Measurements from ENCODE around the gene AZU1.
"Not testable (repeated sequence)": the region's sequence is repeated elsewhere in the genome, so short reads cannot be mapped to it uniquely, and the experiment has no call there.

AZU1 gene

GRCh38 chr19:868458-869244 is 41.0 kb downstream of the AZU1 start:
- Histone ChIP-seq H3K4me3 (no peak overlapping the region), H3K9me3 (no peaks in the 10 kb centered on the region), H3K27me3 (ENCODE audit: low read depth) (no peaks in the 10 kb centered on the region), H3K4me1 (peaks cover 8% of the 10 kb centered on the region), H3K36me3 (replicated peaks) (peaks cover 50% of the 10 kb centered on the region)
- DNase-seq (ENCODE audit: low spot score in 2 of 2) = no peak
- in situ Hi-C loops (cut with MboI; ENCODE audit: low sequenced_read_pairs) = no loop called here

- H3K4me3 ChIP-seq = no peak overlapping the region
- in situ Hi-C loops (cut with MboI; ENCODE audit: low sequenced_read_pairs) = no loop called here
- peaks cover 8% of the 10 kb centered on the region for H3K4me1 ChIP-seq
- peaks cover 56% of the 10 kb centered on the region for H3K36me3 ChIP-seq (replicated peaks)
- no peak for DNase-seq (ENCODE audit: low spot score in 2 of 2)
- H3K27me3 ChIP-seq (ENCODE audit: low read depth) = no peaks in the 10 kb centered on the region
- no peaks in the 10 kb centered on the region for H3K9me3 ChIP-seq
These were observed 41.9 kb downstream of the AZU1 start for GRCh38 chr19:869245-870177.

- Histone ChIP-seq H3K4me3 (no peak overlapping the region), H3K9me3 (no peaks in the 10 kb centered on the region), H3K4me1 (peaks cover 8% of the 10 kb centered on the region), H3K36me3 (replicated peaks) (peaks cover 63% of the 10 kb centered on the region), H3K27me3 (ENCODE audit: low read depth) (no peaks in the 10 kb centered on the region)
- in situ Hi-C loops (cut with MboI; ENCODE audit: low sequenced_read_pairs) = no loop called here
- no peak for DNase-seq (ENCODE audit: low spot score in 2 of 2)
These were observed 42.7 kb downstream of the AZU1 start for GRCh38 chr19:870314-870713.

DNA sequence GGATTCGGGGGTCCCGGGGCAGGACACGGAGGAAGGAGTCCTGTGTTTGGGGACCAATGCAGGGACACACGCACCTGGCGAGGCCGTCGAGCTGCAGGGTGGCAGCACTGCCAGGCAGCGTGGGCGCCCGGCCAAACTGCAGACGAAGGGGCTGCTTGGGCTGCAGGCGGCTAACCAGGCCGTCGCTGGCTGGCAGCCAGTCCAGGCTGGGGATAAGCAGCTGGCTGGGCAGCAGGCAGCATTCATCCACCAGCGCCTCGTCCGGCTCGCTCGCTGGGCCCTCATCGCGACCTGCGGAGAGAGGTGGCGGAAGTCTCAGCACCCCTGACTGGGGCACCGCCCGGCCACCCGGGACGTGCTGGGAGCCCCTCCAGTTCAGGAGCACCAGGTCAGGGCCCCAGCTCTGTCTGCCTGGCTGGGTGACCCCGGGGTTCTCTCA is 43.3 kb downstream of the AZU1 start:
- DNase-seq (ENCODE audit: low spot score in 2 of 2) = no peak
- H3K4me1 ChIP-seq = peaks cover 8% of the 10 kb centered on the region
- no peak overlapping the region for H3K4me3 ChIP-seq
- peaks cover 67% of the 10 kb centered on the region for H3K36me3 ChIP-seq (replicated peaks)
- no peaks in the 10 kb centered on the region for H3K9me3 ChIP-seq
- no peaks in the 10 kb centered on the region for H3K27me3 ChIP-seq (ENCODE audit: low read depth)
- in situ Hi-C loops (cut with MboI; ENCODE audit: low sequenced_read_pairs) = no loop called here

- Histone ChIP-seq H3K27me3 (ENCODE audit: low read depth) (no peaks in the 10 kb centered on the region), H3K4me1 (peaks cover 8% of the 10 kb centered on the region), H3K36me3 (replicated peaks) (peaks cover 73% of the 10 kb centered on the region), H3K4me3 (no peak overlapping the region), H3K9me3 (no peaks in the 10 kb centered on the region)
- in situ Hi-C loops (cut with MboI; ENCODE audit: low sequenced_read_pairs) = no loop called here
- peak in 1 of 2 experiments; percentile 41 for DNase-seq (ENCODE audit: low spot score in 2 of 2)
These were observed 44.0 kb downstream of the AZU1 start for GRCh38 chr19:871446-872265.

DNA sequence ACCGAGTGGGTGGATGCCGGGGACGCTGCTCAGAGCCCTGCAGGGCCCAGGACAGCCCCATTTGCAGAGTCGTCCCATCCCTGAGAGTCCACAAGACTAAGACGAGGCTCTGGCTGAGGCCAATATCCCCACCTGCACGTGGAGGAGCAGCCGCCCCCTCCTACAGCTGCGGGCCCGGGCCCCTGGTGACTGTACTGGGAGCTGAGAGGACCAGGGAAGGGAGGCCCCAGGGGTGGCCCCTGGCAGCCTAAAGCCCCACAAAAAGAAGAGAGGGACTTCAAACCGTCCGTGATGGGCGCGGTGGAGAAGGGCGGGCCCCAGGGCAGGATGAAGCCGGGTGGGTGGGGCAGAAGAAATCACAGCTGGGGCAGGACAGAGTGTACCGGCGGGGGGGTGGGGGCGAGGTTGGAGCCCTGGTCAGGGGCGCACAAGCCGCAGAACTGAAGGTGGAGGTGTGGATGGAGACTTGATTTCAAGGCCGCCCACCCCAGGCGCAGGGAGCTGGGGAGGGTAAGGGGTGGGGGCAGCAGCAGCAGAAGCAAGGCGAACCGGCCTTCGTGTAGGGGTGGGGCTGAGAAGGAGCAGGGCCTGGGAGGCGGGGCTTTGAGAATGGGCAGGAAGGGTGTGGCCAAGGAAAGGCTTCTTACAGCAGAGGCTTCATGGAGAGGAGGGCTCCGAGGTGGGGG is 44.8 kb downstream of the AZU1 start:
- no peak overlapping the region for H3K4me3 ChIP-seq
- no peaks in the 10 kb centered on the region for H3K27me3 ChIP-seq (ENCODE audit: low read depth)
- DNase-seq (ENCODE audit: low spot score in 2 of 2) = peak; percentile 82 to 94
- H3K36me3 ChIP-seq (replicated peaks) = peaks cover 77% of the 10 kb centered on the region
- in situ Hi-C loops (cut with MboI; ENCODE audit: low sequenced_read_pairs) = no loop called here
- H3K9me3 ChIP-seq = no peaks in the 10 kb centered on the region
- H3K4me1 ChIP-seq = peaks cover 8% of the 10 kb centered on the region

DNA sequence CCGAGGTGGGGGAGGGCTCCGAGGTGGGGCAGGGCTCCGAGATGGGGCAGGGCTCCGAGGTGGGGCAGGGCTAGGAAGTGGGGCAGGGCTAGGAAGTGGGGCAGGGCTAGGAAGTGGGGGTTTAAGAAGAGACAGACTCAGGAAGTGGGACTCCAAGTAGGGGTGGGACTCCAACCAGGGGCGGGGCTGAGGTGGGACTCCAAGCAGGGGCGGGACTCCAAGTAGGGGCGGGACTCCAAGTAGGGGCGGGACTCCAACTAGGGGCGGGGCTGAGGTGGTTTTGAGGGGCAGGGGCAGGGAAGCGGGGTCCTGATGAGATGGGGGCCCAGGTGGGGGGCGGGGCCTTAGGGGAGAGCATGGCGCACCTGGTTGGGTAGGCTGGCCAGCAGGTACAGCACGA is 45.4 kb downstream of the AZU1 start:
- peaks cover 70% of the 10 kb centered on the region for H3K36me3 ChIP-seq (replicated peaks)
- H3K4me3 ChIP-seq = no peak overlapping the region
- H3K9me3 ChIP-seq = no peaks in the 10 kb centered on the region
- peak in 1 of 2 experiments; percentile 78 for DNase-seq (ENCODE audit: low spot score in 2 of 2)
- in situ Hi-C loops (cut with MboI; ENCODE audit: low sequenced_read_pairs) = no loop called here
- H3K4me1 ChIP-seq = peaks cover 8% of the 10 kb centered on the region
- no peaks in the 10 kb centered on the region for H3K27me3 ChIP-seq (ENCODE audit: low read depth)

DNA sequence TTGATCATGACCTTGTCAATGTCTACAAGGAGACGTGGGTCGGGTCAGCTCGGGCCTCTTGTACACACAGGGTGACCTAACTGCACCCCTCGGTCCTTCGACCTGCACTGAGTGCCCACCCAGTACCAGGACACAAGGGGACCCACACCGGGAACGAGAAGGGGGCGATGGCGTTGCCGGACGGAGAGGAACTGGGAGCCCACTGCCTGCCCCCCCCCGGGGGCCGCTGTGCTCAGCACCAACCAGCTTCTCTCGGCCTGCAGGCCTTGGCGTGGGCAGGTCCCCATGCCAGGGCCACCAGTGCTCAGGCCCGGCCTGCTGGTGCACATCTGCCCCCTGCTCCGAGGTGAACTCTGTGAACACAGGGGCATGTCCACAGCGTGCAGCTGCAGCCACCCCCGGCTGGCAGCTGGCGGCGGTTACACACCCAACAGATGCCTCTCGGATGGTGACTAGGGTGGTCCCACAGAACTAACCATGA is 46.0 kb downstream of the AZU1 start:
- Histone ChIP-seq H3K27me3 (ENCODE audit: low read depth) (no peaks in the 10 kb centered on the region), H3K9me3 (no peaks in the 10 kb centered on the region), H3K4me1 (peaks cover 8% of the 10 kb centered on the region), H3K36me3 (replicated peaks) (peaks cover 65% of the 10 kb centered on the region), H3K4me3 (no peak overlapping the region)
- DNase-seq (ENCODE audit: low spot score in 2 of 2) = no peak
- in situ Hi-C loops (cut with MboI; ENCODE audit: low sequenced_read_pairs) = no loop called here

GRCh38 chr19:875265-875879 is 47.7 kb downstream of the AZU1 start:
- peaks cover 50% of the 10 kb centered on the region for H3K36me3 ChIP-seq (replicated peaks)
- DNase-seq (ENCODE audit: low spot score in 2 of 2) = no peak
- peaks cover 8% of the 10 kb centered on the region for H3K4me1 ChIP-seq
- no peak overlapping the region for H3K4me3 ChIP-seq
- H3K9me3 ChIP-seq = no peaks in the 10 kb centered on the region
- no peaks in the 10 kb centered on the region for H3K27me3 ChIP-seq (ENCODE audit: low read depth)
- in situ Hi-C loops (cut with MboI; ENCODE audit: low sequenced_read_pairs) = no loop called here

DNA sequence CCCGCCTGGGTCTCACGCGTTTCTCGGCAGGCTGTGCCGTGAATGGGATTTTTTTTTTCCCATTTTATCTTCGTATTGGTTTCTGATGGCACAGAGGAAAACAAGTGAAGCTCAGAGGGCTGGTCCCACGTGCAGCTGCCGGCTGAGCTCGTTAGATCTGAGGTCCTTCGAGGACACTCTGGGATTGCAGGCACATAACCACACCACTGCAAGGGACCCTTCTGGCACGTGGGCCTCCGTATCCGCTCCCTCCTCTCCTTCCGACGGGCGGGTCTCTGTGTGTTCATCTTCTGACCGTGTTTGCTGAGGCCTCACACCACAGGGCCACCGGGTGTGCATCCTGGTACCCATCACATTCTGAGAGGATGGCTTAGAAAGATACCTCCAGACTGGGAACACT is 48.5 kb downstream of the AZU1 start:
- Histone ChIP-seq H3K9me3 (no peaks in the 10 kb centered on the region), H3K27me3 (ENCODE audit: low read depth) (no peaks in the 10 kb centered on the region), H3K4me3 (no peak overlapping the region), H3K4me1 (peaks cover 8% of the 10 kb centered on the region), H3K36me3 (replicated peaks) (peaks cover 49% of the 10 kb centered on the region)
- in situ Hi-C loops (cut with MboI; ENCODE audit: low sequenced_read_pairs) = no loop called here
- DNase-seq (ENCODE audit: low spot score in 2 of 2) = no peak

DNA sequence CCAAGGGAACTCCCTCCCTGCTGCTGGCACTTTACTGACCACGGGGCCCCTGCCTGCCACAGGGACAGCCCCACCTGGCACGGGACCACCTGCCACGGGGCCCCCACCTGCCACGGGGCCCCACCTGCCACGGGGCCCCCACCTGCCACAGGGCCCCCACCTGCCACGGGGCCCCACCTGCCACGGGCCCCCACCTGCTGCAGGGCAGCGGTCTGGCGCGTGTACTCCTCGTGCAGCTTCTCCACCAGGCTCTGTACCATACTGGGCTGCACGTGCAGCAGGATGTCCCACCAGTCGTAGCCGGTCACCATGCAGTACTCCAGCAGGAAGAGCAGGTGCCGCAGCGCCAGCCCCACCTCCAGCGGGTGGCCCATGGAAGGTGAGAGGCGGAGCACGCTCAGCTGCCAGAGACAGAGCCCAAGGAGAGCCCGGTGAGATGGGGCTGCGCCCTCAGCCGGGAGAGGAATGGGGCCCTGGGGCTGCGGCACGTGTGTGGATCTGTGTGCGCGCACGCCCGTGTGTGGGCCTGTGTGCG is 49.2 kb downstream of the AZU1 start:
- Histone ChIP-seq H3K4me1 (peaks cover 7% of the 10 kb centered on the region), H3K9me3 (no peaks in the 10 kb centered on the region), H3K27me3 (ENCODE audit: low read depth) (no peaks in the 10 kb centered on the region), H3K4me3 (no peak overlapping the region), H3K36me3 (replicated peaks) (peaks cover 52% of the 10 kb centered on the region)
- in situ Hi-C loops (cut with MboI; ENCODE audit: low sequenced_read_pairs) = no loop called here
- no peak for DNase-seq (ENCODE audit: low spot score in 2 of 2)

- H3K4me3 ChIP-seq; DNase-seq (ENCODE audit: low spot score in 2 of 2); H3K9me3 ChIP-seq; in situ Hi-C loops (cut with MboI; ENCODE audit: low sequenced_read_pairs); H3K27me3 ChIP-seq (ENCODE audit: low read depth); H3K4me1 ChIP-seq: not testable (repeated sequence)
- H3K36me3 ChIP-seq (replicated peaks) = peaks cover 58% of the 10 kb centered on the region
These were observed 50.5 kb downstream of the AZU1 start for GRCh38 chr19:877992-878660.
